GM21619 (cell line): ENCODE measurements around the gene RAB22A.
"Not testable (repeated sequence)": the region's sequence is repeated elsewhere in the genome, so short reads cannot be mapped to it uniquely, and the experiment has no call there.

Experiments
- ATAC-seq: cut with Tn5 transposase; IDR thresholded peaks from one replicate; pipeline ENCODE4 v1.9.1; 2021; ENCODE audit not compliant: unreplicated experiment

The RAB22A gene

DNA sequence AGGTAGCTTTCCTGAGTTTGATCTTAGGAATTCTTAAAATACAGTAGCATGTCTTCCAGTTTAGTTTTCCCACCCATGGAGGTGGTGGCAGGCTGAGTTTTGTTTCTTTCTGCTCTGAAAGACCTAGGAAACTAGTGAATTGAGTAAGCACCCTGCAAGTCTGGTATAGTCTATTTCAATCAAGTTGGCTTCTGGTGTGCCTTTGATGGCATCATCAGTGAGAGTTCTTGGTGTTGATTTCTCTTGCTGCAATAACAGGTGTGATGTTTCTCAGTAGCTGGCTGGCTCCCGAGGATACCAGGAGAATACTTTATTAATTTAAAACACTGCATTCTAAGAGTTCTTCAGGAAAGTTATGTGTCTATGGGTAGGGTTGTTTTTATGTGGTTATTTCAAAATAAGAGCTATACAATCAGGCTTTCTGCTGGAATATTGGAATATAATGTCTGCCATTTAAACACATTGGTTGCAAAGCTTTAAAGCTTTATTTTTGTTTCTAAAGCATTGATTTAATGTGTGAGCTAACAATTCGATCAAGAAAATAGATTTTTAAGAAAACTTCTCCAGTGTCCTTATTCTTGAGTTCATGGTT is 98.5 kb downstream of the RAB22A start:
- peak; percentile 64 for ATAC-seq

GRCh38 chr20:58408603-58409246 is 99.2 kb downstream of the RAB22A start:
- ATAC-seq, result no peak

DNA sequence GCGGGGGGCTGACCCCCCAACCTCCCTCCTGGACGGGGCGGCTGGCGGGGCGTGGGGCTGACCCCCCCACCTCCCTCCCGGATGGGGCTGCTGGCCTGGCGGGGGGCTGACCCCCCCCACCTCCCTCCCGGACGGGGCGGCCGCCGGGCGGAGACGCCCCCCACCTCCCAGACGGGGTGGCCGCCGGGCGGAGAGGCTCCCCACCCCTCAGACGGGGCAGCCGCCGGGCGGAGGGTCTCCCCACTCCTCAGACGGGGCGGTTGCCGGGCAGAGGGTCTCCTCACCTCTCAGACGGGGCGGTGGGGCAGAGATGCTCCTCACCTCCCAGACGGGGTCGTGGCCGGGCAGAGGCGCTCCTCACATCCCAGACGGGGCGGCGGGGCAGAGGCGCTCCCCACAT is 104.7 kb downstream of the RAB22A start:
- not testable (repeated sequence) for ATAC-seq

DNA sequence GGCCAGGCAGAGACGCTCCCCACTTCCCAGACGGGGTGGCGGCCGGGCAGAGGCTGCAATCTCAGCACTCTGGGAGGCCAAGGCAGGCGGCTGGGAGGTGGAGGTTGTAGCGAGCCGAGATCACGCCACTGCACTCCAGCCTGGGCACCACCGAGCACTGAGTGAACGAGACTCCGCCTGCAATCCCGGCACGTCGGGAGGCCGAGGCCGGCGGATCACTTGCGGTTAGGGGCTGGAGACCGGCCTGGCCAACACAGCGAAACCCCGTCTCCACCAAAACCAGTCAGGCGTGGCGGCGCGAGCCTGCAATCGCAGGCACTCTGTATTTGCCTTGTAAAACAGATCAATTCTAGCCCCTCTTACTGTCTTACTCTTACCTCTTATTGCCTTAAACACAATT is 105.3 kb downstream of the RAB22A start:
- not testable (repeated sequence) for ATAC-seq

GRCh38 chr20:58416057-58416456 is 106.5 kb downstream of the RAB22A start:
- no peak for ATAC-seq

- ATAC-seq, result no peak
Observed at GRCh38 chr20:58416835-58417234, 107.3 kb downstream of the RAB22A start.
